B cell (primary cell): ENCODE measurements around the gene CAMKK2. TPM values are rescaled to one million over a fixed set of nuclear protein-coding genes. Genes with fewer than 3 reads are reported as not detected.

Source experiments
- ATAC-seq: fragments of 200-7000 bp; cut with Tn5 transposase; one replicate; pipeline ENCODE4 v1.10.0; 2021; ENCODE audit warnings: low read depth, mild to moderate bottlenecking, moderate number of reproducible peaks, moderate library complexity
- CTCF ChIA-PET: fragments of 350-600 bp; sonication (Branson Sonifier 250); formaldehyde crosslinking; loops from one replicate; lab custom pipeline; 2021; ENCODE audit warnings: antibody characterized with exemption, inconsistent platforms; lab: Charles Lee
- POLR2A ChIA-PET: fragments of 350-600 bp; sonication (Branson Sonifier 250); formaldehyde crosslinking; loops from one replicate; lab custom pipeline; 2021; ENCODE audit warnings: antibody characterized with exemption; lab: Charles Lee
- DNase-seq: peaks from one replicate; pipeline ENCODE4 v3.0.0; 2013
- H2AFZ ChIP-seq: 2 replicates; pipeline ENCODE4 v1.6.1; 2012; ENCODE audit warnings: mild to moderate bottlenecking, low read depth, low read length; ENCODE audit not compliant: insufficient read depth, poor library complexity, severe bottlenecking
- H3K27ac ChIP-seq, 2 donors: 1 replicate in 1 of 2; 2 replicates in 1 of 2; pipeline ENCODE4 v1.5.1; 2012 to 2013; ENCODE audit warnings: low read length in 2 of 2, mild to moderate bottlenecking in 2 of 2, moderate library complexity in 1 of 2
- H3K27me3 ChIP-seq, 4 experiments: fragments of 200-600 bp in 1 of 4; sonication (generic) in 1 of 4; replicated peaks in 1 of 4; 1 replicate in 2 of 4; 2 replicates in 2 of 4; pipeline versions ENCODE4 v1.6.1 to v1.7.0; 2013 to 2016; ENCODE audit warnings: low read length in 3 of 4, mild to moderate bottlenecking in 2 of 4, mixed read lengths in 1 of 4, moderate library complexity in 1 of 4; ENCODE audit not compliant: insufficient read depth in 4 of 4, control insufficient read depth in 3 of 4; ENCODE audit errors: control extremely low read depth in 1 of 4
- H3K36me3 ChIP-seq, 2 experiments: replicated peaks in 1 of 2; 1 replicate in 1 of 2; 2 replicates in 1 of 2; pipeline versions ENCODE4 v1.6.1 to v1.7.1; 2013; ENCODE audit warnings: low read length in 1 of 2; ENCODE audit not compliant: insufficient read depth in 2 of 2, control insufficient read depth in 1 of 2; ENCODE audit errors: control extremely low read depth in 1 of 2, extremely low read depth in 1 of 2
- H3K4me1 ChIP-seq, 2 donors: fragments of 200-600 bp in 1 of 2; sonication (generic) in 1 of 2; 1 replicate in 1 of 2; 2 replicates in 1 of 2; pipeline versions ENCODE4 v1.5.1 to v1.6.1; 2013 to 2017; ENCODE audit warnings: low read length in 2 of 2; ENCODE audit not compliant: control insufficient read depth in 2 of 2, insufficient read depth in 2 of 2
- H3K4me2 ChIP-seq: replicated peaks from 2 replicates; pipeline ENCODE3; 2012; ENCODE audit warnings: mild to moderate bottlenecking, low read depth, low read length; ENCODE audit not compliant: poor library complexity, severe bottlenecking
- H3K4me3 ChIP-seq, 5 experiments: fragments of 200-600 bp in 1 of 5; sonication (generic) in 1 of 5; 1 replicate in 3 of 5; 2 replicates in 2 of 5; pipeline versions ENCODE4 v1.5.1 to v1.7.0; 2011 to 2016; ENCODE audit warnings: low read length in 4 of 5, mild to moderate bottlenecking in 4 of 5, low read depth in 2 of 5, control low read depth in 1 of 5, moderate library complexity in 1 of 5; ENCODE audit not compliant: insufficient read depth in 1 of 5; ENCODE audit errors: control extremely low read depth in 1 of 5, extremely low read depth in 1 of 5
- H3K79me2 ChIP-seq: fragments of 200-600 bp; sonication (generic); one replicate; pipeline ENCODE4 v1.6.0; 2016; ENCODE audit warnings: low read length; ENCODE audit not compliant: control insufficient read depth, insufficient read depth
- H3K9ac ChIP-seq: fragments of 200-600 bp; sonication (generic); 2 replicates; pipeline ENCODE4 v1.6.1; 2017; ENCODE audit warnings: mild to moderate bottlenecking, low read length, moderate library complexity
- H3K9me3 ChIP-seq, 3 donors: one replicate each; pipeline versions ENCODE4 v1.6.1 to v1.7.1; 2013; ENCODE audit warnings: low read length in 2 of 3; ENCODE audit not compliant: control insufficient read depth in 2 of 3, insufficient read depth in 1 of 3; ENCODE audit errors: control extremely low read depth in 1 of 3
- H4K20me1 ChIP-seq: 2 replicates; pipeline ENCODE4 v1.6.0; 2012; ENCODE audit warnings: mild to moderate bottlenecking, low read length; ENCODE audit not compliant: insufficient read depth, control insufficient read depth, poor library complexity, severe bottlenecking
- H3K27ac Mint-ChIP-seq: one replicate; pipeline ENCODE4 v1.8.0; 2021; ENCODE audit warnings: mixed read lengths
- H3K27me3 Mint-ChIP-seq: one replicate; pipeline ENCODE4 v1.8.0; 2021; ENCODE audit warnings: mixed read lengths
- H3K4me1 Mint-ChIP-seq: one replicate; pipeline ENCODE4 v1.8.0; 2021; ENCODE audit warnings: mixed read lengths
- H3K4me3 Mint-ChIP-seq: one replicate; pipeline ENCODE4 v1.8.0; 2021; ENCODE audit warnings: mixed read lengths
- H3K9me3 Mint-ChIP-seq: one replicate; pipeline ENCODE4 v1.8.0; 2022; ENCODE audit warnings: mixed read lengths; ENCODE audit not compliant: insufficient read depth
- EZH2 ChIP-seq: IDR thresholded peaks from 2 replicates; pipeline ENCODE4 v1.6.1; 2012; ENCODE audit warnings: borderline replicate concordance, low read depth, mild to moderate bottlenecking, moderate library complexity, low read length; ENCODE audit not compliant: insufficient read depth, poor library complexity, severe bottlenecking
- whole genome bisulfite sequencing: methylation state at CpG from one replicate; pipeline ENCODE4 v1.1.5; 2013; ENCODE audit warnings: missing lambda C conversion rate; ENCODE audit not compliant: insufficient coverage; 5-methylcytosine and 5-hydroxymethylcytosine counted together
- intact Hi-C: fragments of 100-400 bp; cut with micrococcal nuclease; formaldehyde crosslinking; loops from one replicate; pipeline ENCODE4 v1.10.0; 2022
- polyA plus RNA-seq: library from polyadenylated mRNA; depleted of rRNA; stranded (reverse); fragments of >200 nt; gene quantifications from 2 replicates; pipeline ENCODE4 v1.2.3, GENCODE V29; 2012
- total RNA-seq, 2 donors: library from RNA; stranded (reverse); fragments of 120-200 nt in 1 of 2; gene quantifications; 1 replicate in 1 of 2; 2 replicates in 1 of 2; pipeline versions ENCODE4 v1.2.3 to v1.2.4, GENCODE V29; 2013 to 2022
- TF ChIP-seq, protein P1 (sequence below): fragments of 200-600 bp; IDR thresholded peaks from one replicate; pipeline ENCODE4 v1.8.0; 2022; ENCODE audit warnings: antibody characterized with exemption, mild to moderate bottlenecking

The CAMKK2 gene
- total and polyA plus RNA-seq, 2 donors (not counting 1 experiment from before 2014, with no cell fraction given), result 9.7 to 17.1 TPM

DNA sequence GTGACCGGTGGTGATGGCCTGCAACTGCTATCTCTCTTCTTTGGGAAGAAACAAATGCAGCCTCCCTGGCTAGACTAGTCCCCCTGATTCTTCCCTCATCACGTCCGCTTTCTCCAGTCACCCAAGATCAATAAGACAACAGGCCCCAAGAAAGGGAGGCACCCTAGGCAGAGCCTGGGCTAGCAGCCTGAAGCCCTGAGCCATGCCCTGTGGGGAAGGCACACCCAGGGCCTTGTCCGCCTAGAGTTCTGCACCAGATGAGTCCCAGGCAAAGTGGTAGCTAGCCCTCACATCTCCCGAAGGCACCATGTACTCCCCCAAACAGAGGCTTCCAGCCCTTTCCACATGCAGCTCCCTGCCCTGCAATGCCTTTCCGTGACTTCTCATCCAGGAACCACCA lies 35.1 kb downstream of the CAMKK2 start:
- TF ChIP-seq, protein P1, sequence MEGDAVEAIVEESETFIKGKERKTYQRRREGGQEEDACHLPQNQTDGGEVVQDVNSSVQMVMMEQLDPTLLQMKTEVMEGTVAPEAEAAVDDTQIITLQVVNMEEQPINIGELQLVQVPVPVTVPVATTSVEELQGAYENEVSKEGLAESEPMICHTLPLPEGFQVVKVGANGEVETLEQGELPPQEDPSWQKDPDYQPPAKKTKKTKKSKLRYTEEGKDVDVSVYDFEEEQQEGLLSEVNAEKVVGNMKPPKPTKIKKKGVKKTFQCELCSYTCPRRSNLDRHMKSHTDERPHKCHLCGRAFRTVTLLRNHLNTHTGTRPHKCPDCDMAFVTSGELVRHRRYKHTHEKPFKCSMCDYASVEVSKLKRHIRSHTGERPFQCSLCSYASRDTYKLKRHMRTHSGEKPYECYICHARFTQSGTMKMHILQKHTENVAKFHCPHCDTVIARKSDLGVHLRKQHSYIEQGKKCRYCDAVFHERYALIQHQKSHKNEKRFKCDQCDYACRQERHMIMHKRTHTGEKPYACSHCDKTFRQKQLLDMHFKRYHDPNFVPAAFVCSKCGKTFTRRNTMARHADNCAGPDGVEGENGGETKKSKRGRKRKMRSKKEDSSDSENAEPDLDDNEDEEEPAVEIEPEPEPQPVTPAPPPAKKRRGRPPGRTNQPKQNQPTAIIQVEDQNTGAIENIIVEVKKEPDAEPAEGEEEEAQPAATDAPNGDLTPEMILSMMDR, result no peak
- TF ChIP-seq EZH2, result no peak
- H3K27ac ChIP-seq, result no peak overlapping the region
- no peak for ATAC-seq
- H3K9me3 ChIP-seq, result no peaks in the 10 kb centered on the region
- H3K27me3 ChIP-seq, result no peaks in the 10 kb centered on the region
- no peaks in the 10 kb centered on the region for H3K4me1 ChIP-seq
- WGBS, result 99% methylated on average over 6 of the region's 6 CpGs
- POLR2A ChIA-PET, result no interaction called here
- H3K9ac ChIP-seq, result no peak overlapping the region
- no peak for DNase-seq
- H3K36me3 ChIP-seq, result peaks cover 6 to 23% of the 10 kb centered on the region in 2 experiments
- intact Hi-C loops, result no loop called here
- H4K20me1 ChIP-seq, result no peaks in the 10 kb centered on the region
- H3K27ac Mint-ChIP-seq, result no peak overlapping the region
- no peaks in the 10 kb centered on the region for H3K9me3 Mint-ChIP-seq
- no peak overlapping the region for H2AFZ ChIP-seq
- no peak overlapping the region for H3K4me2 ChIP-seq
- no peak overlapping the region for H3K4me3 Mint-ChIP-seq
- no peak overlapping the region for H3K4me3 ChIP-seq
- no peaks in the 10 kb centered on the region for H3K79me2 ChIP-seq
- H3K4me1 Mint-ChIP-seq, result peaks cover 12% of the 10 kb centered on the region
- H3K27me3 Mint-ChIP-seq, result no peaks in the 10 kb centered on the region
- CTCF ChIA-PET, result no interaction called here

DNA sequence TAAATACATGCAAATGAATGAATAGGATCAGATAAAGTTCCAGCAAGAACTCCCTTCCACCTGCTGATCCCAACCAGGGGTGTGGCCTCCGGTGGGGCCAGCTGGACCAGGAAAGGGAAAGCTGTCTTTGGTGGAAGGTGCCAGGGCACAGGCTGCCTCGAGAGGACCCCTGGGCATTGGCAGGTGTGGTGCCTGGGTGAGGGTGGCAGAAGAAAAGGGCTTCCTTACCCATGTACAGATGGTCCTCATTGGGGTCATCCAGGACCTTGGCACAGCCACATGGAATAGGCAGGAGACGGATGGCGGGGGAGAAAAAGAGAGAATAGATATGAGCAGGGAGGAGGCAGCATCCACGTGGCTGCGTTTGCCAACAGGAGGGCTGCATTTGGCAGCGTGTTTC lies 36.4 kb downstream of the CAMKK2 start:
- no peaks in the 10 kb centered on the region for H3K4me1 ChIP-seq
- DNase-seq (no peak), ATAC-seq (no peak)
- H3K4me1 Mint-ChIP-seq, result peaks cover 12% of the 10 kb centered on the region
- H3K9me3 ChIP-seq, result no peaks in the 10 kb centered on the region
- no peaks in the 10 kb centered on the region for H3K9me3 Mint-ChIP-seq
- H4K20me1 ChIP-seq, result no peaks in the 10 kb centered on the region
- intact Hi-C loops, result no loop called here
- no peak overlapping the region for H3K9ac ChIP-seq
- H2AFZ ChIP-seq, result no peak overlapping the region
- no peak overlapping the region for H3K27ac Mint-ChIP-seq
- TF ChIP-seq EZH2, result no peak
- TF ChIP-seq, protein P1, result no peak
- 98% methylated on average over 6 of the region's 7 CpGs for WGBS
- ChIA-PET CTCF (no interaction called here), POLR2A (no interaction called here)
- no peak overlapping the region for H3K4me2 ChIP-seq
- no peaks in the 10 kb centered on the region for H3K27me3 Mint-ChIP-seq
- H3K27me3 ChIP-seq, result no peaks in the 10 kb centered on the region
- peaks cover 6 to 27% of the 10 kb centered on the region in 2 experiments for H3K36me3 ChIP-seq
- H3K79me2 ChIP-seq, result no peaks in the 10 kb centered on the region
- H3K4me3 Mint-ChIP-seq, result no peak overlapping the region
- H3K27ac ChIP-seq, result no peak overlapping the region
- no peak overlapping the region for H3K4me3 ChIP-seq
